ENCODE measurements around the gene CCDC3.

- TF ChIP-seq EZH2 (IDR thresholded peaks at IDR 0.05; ENCODE audit: insufficient read depth, poor library complexity, severe bottlenecking), result no peak
- no peak for TF ChIP-seq EZH2phosphoT487 (IDR thresholded peaks at IDR 0.05; ENCODE audit: insufficient read depth, low read depth)
Measured at GRCh38 chr10:12909836-12910185, 91.7 kb downstream of the CCDC3 start.
